ENCODE results near the gene DDC.

DDC gene

GRCh38 chr7:50470250-50471163 is 94.7 kb downstream of the DDC start:
- no peak for TF ChIP-seq CTCF (IDR thresholded peaks at IDR 0.05; ENCODE audit: low read depth, low read length)
- no peak overlapping the region for H3K4me3 ChIP-seq (ENCODE audit: low read depth, low read length)
- in situ Hi-C loops (cut with HindIII; ENCODE audit: low sequenced_read_pairs): no loop called here
- no peak for DNase-seq (ENCODE audit: low read depth, low spot score)

DNA sequence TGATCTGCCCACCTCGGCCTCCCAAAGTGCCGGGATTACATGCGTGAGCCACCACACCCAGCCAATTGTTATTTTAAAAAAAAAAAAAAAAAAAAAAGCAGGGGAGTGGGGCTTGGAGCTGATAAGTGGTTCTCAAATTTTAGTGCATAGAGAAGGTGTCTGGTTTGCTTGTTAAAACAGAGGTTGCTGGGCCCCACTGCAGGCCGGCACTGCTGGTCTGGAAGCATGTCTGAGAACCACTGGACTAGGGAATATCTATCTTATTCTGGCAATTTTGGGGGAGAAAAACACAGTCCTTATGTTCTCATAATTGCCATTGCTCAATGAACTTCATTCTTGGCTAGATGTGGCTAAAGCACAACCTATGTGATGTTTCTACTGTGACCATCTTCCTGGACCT is 96.0 kb downstream of the DDC start:
- in situ Hi-C loops (cut with HindIII; ENCODE audit: low sequenced_read_pairs): no loop called here
- H3K4me3 ChIP-seq (ENCODE audit: low read depth, low read length): no peak overlapping the region
- TF ChIP-seq CTCF (IDR thresholded peaks at IDR 0.05; ENCODE audit: low read depth, low read length): no peak
- DNase-seq (ENCODE audit: low read depth, low spot score): no peak

DNA sequence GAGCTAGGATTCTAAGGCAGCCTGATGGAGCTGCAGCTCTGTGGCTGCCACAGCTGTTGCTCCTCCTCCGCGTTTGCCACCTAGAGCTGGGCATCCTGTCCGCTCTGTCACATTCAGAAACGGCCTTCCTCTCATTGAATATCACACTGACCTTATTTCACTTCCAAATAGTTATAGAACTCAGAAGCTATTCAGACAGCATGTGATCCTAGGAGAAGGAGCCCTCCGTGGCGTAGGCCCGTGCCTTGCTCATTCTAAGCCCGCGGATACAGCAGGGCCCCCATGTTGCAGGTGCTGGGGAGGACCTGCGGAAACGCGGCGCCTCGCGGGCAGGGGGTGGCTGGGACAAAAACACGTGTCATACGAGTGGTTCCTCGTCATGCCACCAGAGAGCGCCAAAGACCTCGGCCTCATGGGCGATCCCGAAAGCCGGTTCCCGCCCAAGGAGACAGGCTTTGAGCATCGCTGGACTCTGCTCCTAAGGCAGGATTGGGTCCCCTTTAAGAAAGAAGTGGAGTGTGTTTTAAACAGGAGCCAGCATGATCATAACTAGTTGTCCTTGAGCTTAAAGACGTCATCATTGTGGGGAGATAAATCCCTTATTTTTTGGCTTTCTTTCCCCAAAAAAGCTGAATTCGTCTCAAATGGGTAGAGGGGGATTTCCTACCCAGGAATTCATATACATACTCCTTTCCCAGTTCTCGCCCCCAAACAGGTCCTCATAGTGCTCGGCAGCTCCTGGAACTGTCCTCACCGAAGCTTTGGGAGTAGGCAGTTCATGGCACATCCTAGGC is 97.2 kb downstream of the DDC start:
- in situ Hi-C loops (cut with HindIII; ENCODE audit: low sequenced_read_pairs): no loop called here
- H3K4me3 ChIP-seq (ENCODE audit: low read depth, low read length): no peak overlapping the region

GRCh38 chr7:50466815-50467585 is 98.2 kb downstream of the DDC start:
- no peak for DNase-seq (ENCODE audit: low read depth, low spot score)
- TF ChIP-seq CTCF (IDR thresholded peaks at IDR 0.05; ENCODE audit: low read depth, low read length): no peak
- no peak overlapping the region for H3K4me3 ChIP-seq (ENCODE audit: low read depth, low read length)
- in situ Hi-C loops (cut with HindIII; ENCODE audit: low sequenced_read_pairs): no loop called here

More for the DNA sequence above, 97.2 kb downstream of the DDC start:
- peak; percentile 66 for DNase-seq (ENCODE audit: low read depth, low spot score)
- TF ChIP-seq CTCF (IDR thresholded peaks at IDR 0.05; ENCODE audit: low read depth, low read length): peak; percentile 87

DNA sequence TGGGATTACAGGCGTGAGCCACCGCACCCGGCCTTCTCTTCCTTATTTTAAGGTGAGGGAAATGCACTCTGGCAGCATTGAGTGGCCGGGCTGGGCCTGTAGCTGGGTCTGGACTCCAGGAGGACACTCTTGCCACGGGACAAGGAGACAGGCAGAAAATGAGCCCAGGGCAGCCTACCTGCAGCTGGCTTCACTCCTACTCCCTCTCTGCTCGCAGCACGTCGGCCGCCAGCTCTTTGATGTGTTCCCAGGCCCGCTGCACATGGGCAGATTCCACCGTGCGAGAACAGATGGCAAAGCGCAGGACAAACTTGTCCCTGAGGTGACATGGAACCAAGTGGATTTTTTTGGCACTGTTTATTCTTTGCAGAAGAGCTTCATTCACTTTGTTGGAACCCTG is 102.2 kb downstream of the DDC start:
- in situ Hi-C loops (cut with HindIII; ENCODE audit: low sequenced_read_pairs): no loop called here
- no peak for DNase-seq (ENCODE audit: low read depth, low spot score)
- no peak for TF ChIP-seq CTCF (IDR thresholded peaks at IDR 0.05; ENCODE audit: low read depth, low read length)

GRCh38 chr7:50462361-50462760 is 102.8 kb downstream of the DDC start:
- in situ Hi-C loops (cut with HindIII; ENCODE audit: low sequenced_read_pairs): no loop called here
- DNase-seq (ENCODE audit: low read depth, low spot score): no peak
- no peak for TF ChIP-seq CTCF (IDR thresholded peaks at IDR 0.05; ENCODE audit: low read depth, low read length)
- H3K4me3 ChIP-seq (ENCODE audit: low read depth, low read length): no peak overlapping the region

More for the DNA sequence above, 102.2 kb downstream of the DDC start:
- no peak overlapping the region for H3K4me3 ChIP-seq (ENCODE audit: low read depth, low read length)
